GM12874 (cell line): ENCODE measurements around the gene ABCF1.
A peak's percentile ranks its signal among the peaks of the same experiment; 100 is the strongest.

Source experiments
- TF ChIP-seq, protein P1 (sequence below): IDR thresholded peaks from 2 replicates; pipeline ENCODE4 v1.5.1; 2011; ENCODE audit warnings: low read depth, mild to moderate bottlenecking, control low read depth, low read length, moderate library complexity; ENCODE audit not compliant: insufficient read depth

Gene ABCF1

DNA sequence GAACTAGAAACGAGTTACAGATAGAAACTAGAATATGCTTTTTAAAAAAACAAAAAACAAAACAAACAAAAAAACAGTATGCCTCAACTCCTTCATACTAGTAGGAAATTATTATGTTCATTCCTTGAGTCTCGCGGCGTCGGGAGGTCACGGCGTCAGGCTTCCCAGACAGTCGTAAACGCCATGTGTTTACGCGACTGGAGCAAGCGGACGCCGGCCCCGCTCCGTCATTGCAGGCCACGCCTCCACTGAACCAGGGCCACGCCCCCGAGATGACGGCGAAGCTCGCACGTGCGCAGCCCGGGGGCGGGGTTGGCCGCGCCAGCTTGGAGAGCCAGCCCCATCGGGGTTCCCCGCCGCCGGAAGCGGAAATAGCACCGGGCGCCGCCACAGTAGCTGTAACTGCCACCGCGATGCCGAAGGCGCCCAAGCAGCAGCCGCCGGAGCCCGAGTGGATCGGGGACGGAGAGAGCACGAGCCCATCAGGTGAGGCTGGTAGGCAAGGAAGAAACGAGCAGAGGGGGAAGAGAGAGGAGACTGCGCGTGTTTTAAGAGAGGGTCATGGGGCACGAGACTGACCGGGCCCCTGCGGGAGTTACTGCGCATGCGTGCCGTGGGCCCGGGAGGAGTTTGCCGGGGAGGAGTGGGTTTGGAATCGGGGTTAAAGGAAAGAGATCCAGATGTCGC is at the start of gene ABCF1:
ABCF1 (plus strand) TSS at position 368 of the 687 bp plus-strand sequence; CDS start at position 414, 46 bp downstream.
- TF ChIP-seq, protein P1, sequence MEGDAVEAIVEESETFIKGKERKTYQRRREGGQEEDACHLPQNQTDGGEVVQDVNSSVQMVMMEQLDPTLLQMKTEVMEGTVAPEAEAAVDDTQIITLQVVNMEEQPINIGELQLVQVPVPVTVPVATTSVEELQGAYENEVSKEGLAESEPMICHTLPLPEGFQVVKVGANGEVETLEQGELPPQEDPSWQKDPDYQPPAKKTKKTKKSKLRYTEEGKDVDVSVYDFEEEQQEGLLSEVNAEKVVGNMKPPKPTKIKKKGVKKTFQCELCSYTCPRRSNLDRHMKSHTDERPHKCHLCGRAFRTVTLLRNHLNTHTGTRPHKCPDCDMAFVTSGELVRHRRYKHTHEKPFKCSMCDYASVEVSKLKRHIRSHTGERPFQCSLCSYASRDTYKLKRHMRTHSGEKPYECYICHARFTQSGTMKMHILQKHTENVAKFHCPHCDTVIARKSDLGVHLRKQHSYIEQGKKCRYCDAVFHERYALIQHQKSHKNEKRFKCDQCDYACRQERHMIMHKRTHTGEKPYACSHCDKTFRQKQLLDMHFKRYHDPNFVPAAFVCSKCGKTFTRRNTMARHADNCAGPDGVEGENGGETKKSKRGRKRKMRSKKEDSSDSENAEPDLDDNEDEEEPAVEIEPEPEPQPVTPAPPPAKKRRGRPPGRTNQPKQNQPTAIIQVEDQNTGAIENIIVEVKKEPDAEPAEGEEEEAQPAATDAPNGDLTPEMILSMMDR, result no peak

DNA sequence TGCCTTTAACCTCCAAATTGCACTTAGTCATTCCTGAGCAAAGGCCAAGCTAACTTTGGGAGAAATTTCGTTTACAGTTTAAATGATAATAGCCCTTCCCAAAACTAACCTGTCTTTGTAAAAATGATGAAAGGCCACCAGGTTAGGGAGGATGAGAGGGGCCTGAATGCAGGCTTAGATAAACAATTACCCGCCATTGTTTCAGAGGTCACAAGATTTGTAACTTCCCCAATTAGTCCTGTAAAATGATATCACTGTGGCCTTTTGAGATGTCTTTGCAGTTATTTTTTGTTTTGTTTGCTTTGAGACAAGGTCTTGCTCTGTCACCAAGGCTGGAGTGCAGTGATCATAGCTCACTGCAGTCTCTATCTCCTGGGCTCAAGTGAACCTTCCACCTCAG is 41.2 kb upstream of the ABCF1 start:
- TF ChIP-seq, protein P1, result no peak

GRCh38 chr6:30533460-30534294 is 37.6 kb upstream of the ABCF1 start:
- TF ChIP-seq, protein P1, result no peak

- TF ChIP-seq, protein P1, result no peak
Observed at GRCh38 chr6:30537931-30538330, 33.3 kb upstream of the ABCF1 start.

- TF ChIP-seq, protein P1, result peak; percentile 93
Observed at GRCh38 chr6:30541515-30542403, 29.5 kb upstream of the ABCF1 start.

- TF ChIP-seq, protein P1, result no peak
Observed at GRCh38 chr6:30542404-30542725, 28.9 kb upstream of the ABCF1 start.

GRCh38 chr6:30542915-30543314 is 28.3 kb upstream of the ABCF1 start:
- TF ChIP-seq, protein P1, result no peak
